KOPT-K1 (cell line): ENCODE measurements around the gene NAV1.
"Not testable (repeated sequence)": the region's sequence is repeated elsewhere in the genome, so short reads cannot be mapped to it uniquely, and the experiment has no call there.

ENCODE experiments used
- H3K27ac ChIP-seq: fragments of 200-600 bp; sonication (generic); 2 replicates; pipeline ENCODE4 v1.5.1; 2016; ENCODE audit warnings: antibody characterized with exemption, mild to moderate bottlenecking, low read depth, low read length; ENCODE audit not compliant: poor library complexity, severe bottlenecking
- H3K36me3 ChIP-seq: fragments of 200-600 bp; sonication (generic); 2 replicates; pipeline ENCODE4 v1.5.1; 2017; ENCODE audit warnings: antibody characterized with exemption, mild to moderate bottlenecking, low read length, moderate library complexity; ENCODE audit not compliant: insufficient read depth
- H3K9me3 ChIP-seq: fragments of 200-600 bp; sonication (generic); 2 replicates; pipeline ENCODE4 v1.5.1; 2017; ENCODE audit warnings: antibody characterized with exemption, low read length, mild to moderate bottlenecking; ENCODE audit not compliant: insufficient read depth, poor library complexity, severe bottlenecking

Gene NAV1

GRCh38 chr1:201509601-201510374, 29.1 kb upstream of the NAV1 start:
- Histone ChIP-seq H3K27ac (no peak overlapping the region), H3K9me3 (no peaks in the 10 kb centered on the region), H3K36me3 (no peaks in the 10 kb centered on the region)

DNA sequence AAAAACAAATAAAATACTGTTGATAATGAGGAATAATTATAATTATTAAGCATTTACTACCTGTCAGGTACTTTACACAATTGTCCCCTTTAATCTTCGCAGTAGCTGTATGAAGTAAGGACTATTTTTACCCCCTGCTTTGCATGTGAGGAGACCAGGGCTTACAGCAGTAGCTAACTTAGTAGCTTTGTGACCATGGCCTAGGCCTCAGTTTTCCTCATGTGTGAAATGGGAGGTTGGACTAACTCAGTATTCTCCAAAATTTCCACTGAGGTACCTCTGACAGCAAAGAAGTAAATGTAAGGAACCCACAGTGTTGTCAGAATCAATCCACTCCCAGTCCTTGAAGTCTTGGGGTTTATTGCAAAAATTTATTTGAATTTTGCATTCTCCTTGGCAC, 28.2 kb upstream of the NAV1 start:
- Histone ChIP-seq H3K27ac (no peak overlapping the region), H3K36me3 (no peaks in the 10 kb centered on the region)

DNA sequence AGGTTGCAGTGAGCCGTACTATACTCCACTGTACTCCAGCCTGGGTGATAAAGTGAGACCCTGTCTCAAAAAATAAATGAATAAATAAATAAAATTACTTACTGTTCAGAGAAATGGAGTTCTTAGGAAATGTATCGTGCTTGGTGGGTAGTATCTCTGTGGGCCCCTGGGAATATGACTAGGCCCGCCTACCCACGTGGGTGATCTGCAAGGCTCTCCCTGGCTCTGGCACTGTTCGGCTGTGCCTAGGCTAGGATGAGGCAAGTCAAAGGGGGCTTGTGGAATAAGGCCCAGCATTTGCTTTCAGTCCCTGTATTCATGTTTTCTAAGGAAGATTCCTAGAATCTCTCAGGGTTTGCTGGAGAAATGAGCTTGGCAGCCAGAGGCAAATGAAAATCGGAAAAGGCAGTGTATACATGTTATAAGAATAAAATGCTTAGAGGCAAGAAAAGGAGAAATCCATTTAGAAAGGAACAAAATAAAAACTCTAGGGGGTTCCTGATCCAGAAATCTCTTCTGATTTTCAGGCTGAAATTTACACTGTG, 27.5 kb upstream of the NAV1 start:
- no peaks in the 10 kb centered on the region for H3K9me3 ChIP-seq
- no peak overlapping the region for H3K27ac ChIP-seq
- no peaks in the 10 kb centered on the region for H3K36me3 ChIP-seq

More for the DNA sequence above, 28.2 kb upstream of the NAV1 start:
- no peaks in the 10 kb centered on the region for H3K9me3 ChIP-seq

DNA sequence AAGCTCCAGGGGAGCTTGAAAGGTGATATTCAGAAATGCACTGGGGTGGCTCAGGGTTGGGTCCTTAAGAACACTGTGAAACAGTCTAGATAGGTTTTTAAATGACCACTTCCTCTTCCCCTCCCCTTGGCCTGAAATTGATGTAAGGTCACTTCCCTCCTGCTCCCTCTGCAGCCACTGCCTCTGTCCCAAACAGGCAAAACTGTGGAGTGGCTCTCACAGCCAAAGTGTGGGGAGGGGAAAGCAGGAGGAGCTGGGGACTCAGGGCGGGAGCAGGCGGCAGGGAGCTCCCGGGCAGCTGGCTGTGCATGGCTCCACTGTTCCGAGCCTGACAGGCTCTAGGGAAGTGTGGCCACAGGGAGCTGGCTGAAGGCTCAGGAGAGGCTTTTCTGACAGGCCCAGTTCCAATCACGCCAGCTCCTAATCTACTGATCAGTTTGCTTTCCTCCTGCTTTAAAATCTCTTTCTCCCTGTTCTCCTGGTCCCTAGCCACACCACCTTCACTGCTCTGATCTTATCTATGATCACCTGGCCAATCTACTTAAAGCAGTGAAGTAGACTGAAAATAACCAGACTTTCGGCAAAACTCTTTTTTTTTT, 26.9 kb upstream of the NAV1 start:
- Histone ChIP-seq H3K36me3 (no peaks in the 10 kb centered on the region), H3K9me3 (no peaks in the 10 kb centered on the region), H3K27ac (no peak overlapping the region)

DNA sequence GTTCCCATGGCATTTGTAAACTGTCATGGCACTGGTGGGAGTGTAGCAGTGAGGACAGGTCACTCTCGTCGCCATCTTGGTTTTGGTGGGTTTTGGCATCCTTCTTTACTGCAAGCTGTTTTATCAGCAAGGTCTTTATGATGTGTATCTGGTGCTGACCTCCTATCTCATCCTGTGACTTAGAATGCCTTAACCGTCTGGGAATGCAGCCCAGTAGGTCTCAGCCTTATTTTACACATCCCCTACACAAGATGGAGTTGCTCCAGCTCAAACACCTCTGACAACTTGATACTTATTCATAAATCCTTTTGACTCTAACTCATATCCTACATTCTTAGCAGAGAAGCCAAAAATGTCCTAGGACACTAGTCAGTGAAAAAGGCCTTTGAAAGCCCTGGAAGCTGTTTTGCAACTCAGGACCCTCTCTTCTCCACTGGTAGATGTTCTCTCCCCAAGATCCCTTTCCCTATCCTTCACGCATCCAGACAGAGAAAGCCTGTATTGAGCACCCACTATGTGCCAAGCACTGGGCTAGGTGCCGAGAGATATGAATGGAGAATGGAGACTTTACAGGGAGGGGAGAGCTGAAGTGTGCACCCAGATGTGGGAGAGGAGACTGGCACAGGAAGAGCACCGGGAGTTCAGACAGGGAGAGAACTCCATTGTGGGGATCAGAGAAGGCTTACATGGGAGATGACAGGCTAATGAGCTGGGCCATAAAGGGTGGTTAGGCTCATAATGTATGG, 25.3 kb upstream of the NAV1 start:
- no peak overlapping the region for H3K27ac ChIP-seq
- no peaks in the 10 kb centered on the region for H3K9me3 ChIP-seq
- no peaks in the 10 kb centered on the region for H3K36me3 ChIP-seq

- Histone ChIP-seq H3K36me3 (no peaks in the 10 kb centered on the region), H3K9me3 (no peaks in the 10 kb centered on the region), H3K27ac (no peak overlapping the region)
These were observed 24.5 kb upstream of the NAV1 start for GRCh38 chr1:201514466-201514865.

- Histone ChIP-seq H3K27ac (no peak overlapping the region), H3K9me3 (no peaks in the 10 kb centered on the region), H3K36me3 (no peaks in the 10 kb centered on the region)
These were observed 23.7 kb upstream of the NAV1 start for GRCh38 chr1:201515062-201515750.

DNA sequence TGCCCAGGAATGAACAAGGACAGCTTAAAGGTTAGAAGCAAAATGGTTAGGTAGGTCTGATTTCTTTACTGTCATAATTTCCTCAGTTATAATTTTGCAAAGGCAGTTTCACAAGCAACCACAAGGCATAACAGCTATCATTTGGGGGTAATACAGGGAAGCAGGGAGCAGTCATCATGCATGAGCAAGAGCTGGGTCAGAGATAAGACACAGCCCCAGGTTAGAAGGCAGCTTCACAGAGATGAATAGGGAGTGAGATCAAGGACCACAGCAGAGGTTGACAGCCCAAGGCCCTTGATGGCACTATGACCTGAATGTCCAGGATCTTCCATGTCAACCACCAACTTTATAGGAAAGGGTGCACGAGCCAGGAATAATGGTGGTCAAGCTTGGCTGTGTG, 23.0 kb upstream of the NAV1 start:
- Histone ChIP-seq H3K27ac (no peak overlapping the region), H3K9me3 (no peaks in the 10 kb centered on the region), H3K36me3 (no peaks in the 10 kb centered on the region)

- no peak overlapping the region for H3K27ac ChIP-seq
- no peaks in the 10 kb centered on the region for H3K9me3 ChIP-seq
- no peaks in the 10 kb centered on the region for H3K36me3 ChIP-seq
These were observed 22.3 kb upstream of the NAV1 start for GRCh38 chr1:201516511-201517127.

DNA sequence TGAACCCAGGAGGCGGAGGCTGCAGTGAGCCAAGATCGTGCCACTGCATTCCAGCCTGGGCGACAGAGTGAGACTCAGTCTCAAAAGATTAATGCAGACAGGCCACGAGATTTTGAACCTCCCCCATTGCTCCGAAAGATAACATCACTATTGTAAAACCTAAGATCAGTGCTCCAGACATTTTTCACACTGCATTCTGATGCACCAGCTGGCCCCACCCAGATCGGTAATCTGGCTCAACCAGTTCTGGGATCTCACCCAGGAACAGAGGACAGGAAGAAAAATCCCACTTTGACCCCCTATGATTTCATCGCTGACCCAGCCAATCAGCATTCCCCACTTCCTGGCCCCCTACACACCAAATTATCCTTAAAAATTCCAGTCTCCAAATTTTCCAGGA, 21.3 kb upstream of the NAV1 start:
- H3K36me3 ChIP-seq, result no peaks in the 10 kb centered on the region
- H3K27ac ChIP-seq, result no peak overlapping the region
- no peaks in the 10 kb centered on the region for H3K9me3 ChIP-seq

GRCh38 chr1:201518071-201518470, 20.9 kb upstream of the NAV1 start:
- no peaks in the 10 kb centered on the region for H3K36me3 ChIP-seq
- H3K27ac ChIP-seq, result no peak overlapping the region
- no peaks in the 10 kb centered on the region for H3K9me3 ChIP-seq

GRCh38 chr1:201520046-201520575, 18.8 kb upstream of the NAV1 start:
- H3K36me3 ChIP-seq, H3K9me3 ChIP-seq, H3K27ac ChIP-seq: not testable (repeated sequence)

GRCh38 chr1:201525193-201525778, 13.6 kb upstream of the NAV1 start:
- H3K36me3 ChIP-seq, result no peaks in the 10 kb centered on the region

GRCh38 chr1:201527879-201528278, 11.0 kb upstream of the NAV1 start:
- Histone ChIP-seq H3K36me3 (no peaks in the 10 kb centered on the region), H3K27ac (no peak overlapping the region), H3K9me3 (peaks cover 7% of the 10 kb centered on the region)

More at GRCh38 chr1:201525193-201525778, 13.6 kb upstream of the NAV1 start:
- peaks cover 7% of the 10 kb centered on the region for H3K9me3 ChIP-seq
- no peak overlapping the region for H3K27ac ChIP-seq
